ENCODE results near the gene ZNF649. TPM values are rescaled to one million over a fixed set of nuclear protein-coding genes. Genes with fewer than 3 reads are reported as not detected.

The ZNF649 gene
- polyA plus RNA-seq, 1 donor from 2014 or later, result 19.8 TPM

DNA sequence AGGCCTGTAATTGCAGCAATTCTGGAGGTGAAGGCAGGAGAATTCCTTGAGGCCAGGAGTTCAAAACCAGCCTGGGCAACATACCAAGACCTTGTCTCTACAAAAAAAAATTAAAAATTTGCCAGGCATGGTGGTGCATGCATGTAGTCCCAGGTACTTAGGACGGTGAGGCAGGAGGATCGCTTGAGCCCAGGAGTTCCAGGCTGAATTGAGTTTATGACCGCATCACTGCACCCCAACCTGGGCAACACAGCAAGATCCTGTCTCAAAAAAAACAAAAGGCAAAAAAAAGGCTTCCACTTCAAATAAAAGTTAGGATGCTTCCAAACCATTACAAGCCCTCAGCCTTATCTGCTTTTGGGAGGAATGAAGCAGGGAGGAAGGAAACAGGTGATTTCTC, 22.3 kb downstream of the ZNF649 start:
- Histone ChIP-seq H3K4me3 (ENCODE audit: low read length) (no peak overlapping the region), H3K9ac (ENCODE audit: low read length) (no peak overlapping the region), H3K79me2 (replicated peaks; ENCODE audit: insufficient read depth, low read length) (no peaks in the 10 kb centered on the region), H2AFZ (ENCODE audit: low read depth, low read length) (no peak overlapping the region), H3F3A (ENCODE audit: insufficient read depth, low read length, poor library complexity, severe bottlenecking) (no peaks in the 10 kb centered on the region), H3K27me3 (ENCODE audit: insufficient read depth, low read depth, low read length) (no peaks in the 10 kb centered on the region), H3K36me3 (ENCODE audit: insufficient read depth, low read length) (peaks cover 4% of the 10 kb centered on the region), H3K9me3 (ENCODE audit: low read length) (no peaks in the 10 kb centered on the region), H4K20me1 (ENCODE audit: insufficient read depth) (no peaks in the 10 kb centered on the region), H3K4me2 (ENCODE audit: low read length) (no peak overlapping the region), H3K9me2 (ENCODE audit: insufficient read depth, low read length) (no peaks in the 10 kb centered on the region), H3K27ac (ENCODE audit: low read length) (no peak overlapping the region)
- TF ChIP-seq EP300 (conservative IDR thresholded peaks at IDR 0.05; ENCODE audit: poor library complexity, severe bottlenecking) (no peak), EZH2 (IDR thresholded peaks at IDR 0.05; ENCODE audit: borderline replicate concordance, insufficient read depth, low read length, poor library complexity, severe bottlenecking) (no peak), POLR2AphosphoS5 (IDR thresholded peaks at IDR 0.05) (no peak), RAD21 (conservative IDR thresholded peaks at IDR 0.05) (no peak), TAF1 (IDR thresholded peaks at IDR 0.05; ENCODE audit: low read depth) (no peak), MXI1 (conservative IDR thresholded peaks at IDR 0.05; ENCODE audit: poor library complexity, severe bottlenecking) (no peak), SMC3 (conservative IDR thresholded peaks at IDR 0.05; ENCODE audit: poor library complexity) (no peak)
- TF ChIP-seq, protein P1, sequence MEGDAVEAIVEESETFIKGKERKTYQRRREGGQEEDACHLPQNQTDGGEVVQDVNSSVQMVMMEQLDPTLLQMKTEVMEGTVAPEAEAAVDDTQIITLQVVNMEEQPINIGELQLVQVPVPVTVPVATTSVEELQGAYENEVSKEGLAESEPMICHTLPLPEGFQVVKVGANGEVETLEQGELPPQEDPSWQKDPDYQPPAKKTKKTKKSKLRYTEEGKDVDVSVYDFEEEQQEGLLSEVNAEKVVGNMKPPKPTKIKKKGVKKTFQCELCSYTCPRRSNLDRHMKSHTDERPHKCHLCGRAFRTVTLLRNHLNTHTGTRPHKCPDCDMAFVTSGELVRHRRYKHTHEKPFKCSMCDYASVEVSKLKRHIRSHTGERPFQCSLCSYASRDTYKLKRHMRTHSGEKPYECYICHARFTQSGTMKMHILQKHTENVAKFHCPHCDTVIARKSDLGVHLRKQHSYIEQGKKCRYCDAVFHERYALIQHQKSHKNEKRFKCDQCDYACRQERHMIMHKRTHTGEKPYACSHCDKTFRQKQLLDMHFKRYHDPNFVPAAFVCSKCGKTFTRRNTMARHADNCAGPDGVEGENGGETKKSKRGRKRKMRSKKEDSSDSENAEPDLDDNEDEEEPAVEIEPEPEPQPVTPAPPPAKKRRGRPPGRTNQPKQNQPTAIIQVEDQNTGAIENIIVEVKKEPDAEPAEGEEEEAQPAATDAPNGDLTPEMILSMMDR (IDR thresholded peaks at IDR 0.05; ENCODE audit: poor library complexity, severe bottlenecking), result no peak
- TF ChIP-seq, protein P2, sequence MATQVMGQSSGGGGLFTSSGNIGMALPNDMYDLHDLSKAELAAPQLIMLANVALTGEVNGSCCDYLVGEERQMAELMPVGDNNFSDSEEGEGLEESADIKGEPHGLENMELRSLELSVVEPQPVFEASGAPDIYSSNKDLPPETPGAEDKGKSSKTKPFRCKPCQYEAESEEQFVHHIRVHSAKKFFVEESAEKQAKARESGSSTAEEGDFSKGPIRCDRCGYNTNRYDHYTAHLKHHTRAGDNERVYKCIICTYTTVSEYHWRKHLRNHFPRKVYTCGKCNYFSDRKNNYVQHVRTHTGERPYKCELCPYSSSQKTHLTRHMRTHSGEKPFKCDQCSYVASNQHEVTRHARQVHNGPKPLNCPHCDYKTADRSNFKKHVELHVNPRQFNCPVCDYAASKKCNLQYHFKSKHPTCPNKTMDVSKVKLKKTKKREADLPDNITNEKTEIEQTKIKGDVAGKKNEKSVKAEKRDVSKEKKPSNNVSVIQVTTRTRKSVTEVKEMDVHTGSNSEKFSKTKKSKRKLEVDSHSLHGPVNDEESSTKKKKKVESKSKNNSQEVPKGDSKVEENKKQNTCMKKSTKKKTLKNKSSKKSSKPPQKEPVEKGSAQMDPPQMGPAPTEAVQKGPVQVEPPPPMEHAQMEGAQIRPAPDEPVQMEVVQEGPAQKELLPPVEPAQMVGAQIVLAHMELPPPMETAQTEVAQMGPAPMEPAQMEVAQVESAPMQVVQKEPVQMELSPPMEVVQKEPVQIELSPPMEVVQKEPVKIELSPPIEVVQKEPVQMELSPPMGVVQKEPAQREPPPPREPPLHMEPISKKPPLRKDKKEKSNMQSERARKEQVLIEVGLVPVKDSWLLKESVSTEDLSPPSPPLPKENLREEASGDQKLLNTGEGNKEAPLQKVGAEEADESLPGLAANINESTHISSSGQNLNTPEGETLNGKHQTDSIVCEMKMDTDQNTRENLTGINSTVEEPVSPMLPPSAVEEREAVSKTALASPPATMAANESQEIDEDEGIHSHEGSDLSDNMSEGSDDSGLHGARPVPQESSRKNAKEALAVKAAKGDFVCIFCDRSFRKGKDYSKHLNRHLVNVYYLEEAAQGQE (IDR thresholded peaks at IDR 0.05; ENCODE audit: borderline replicate concordance), result no peak

DNA sequence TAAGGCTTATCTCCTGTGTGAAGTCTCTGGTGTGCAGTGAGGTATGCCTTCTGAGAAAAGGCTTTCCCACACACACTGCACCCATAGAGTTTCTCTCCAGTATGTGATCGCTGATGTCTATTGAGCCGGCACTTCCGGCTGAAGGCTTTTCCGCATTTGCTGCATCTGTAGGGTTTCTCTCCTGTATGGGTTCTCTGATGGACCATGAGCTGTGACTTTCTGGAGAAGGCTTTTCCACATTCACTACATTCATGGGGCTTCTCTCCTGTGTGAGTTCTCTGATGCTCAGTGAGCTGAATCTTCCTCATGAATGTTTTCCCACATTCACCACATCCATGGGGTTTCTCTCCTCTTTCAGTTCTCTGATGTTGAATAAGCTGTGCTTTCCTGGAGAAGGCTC, 31.7 kb downstream of the ZNF649 start:
- Histone ChIP-seq H3K4me3 (ENCODE audit: low read length) (no peak overlapping the region), H3K9me3 (ENCODE audit: low read length) (peaks cover 15% of the 10 kb centered on the region), H3K9me2 (ENCODE audit: insufficient read depth, low read length) (no peaks in the 10 kb centered on the region), H3K27me3 (ENCODE audit: insufficient read depth, low read depth, low read length) (no peaks in the 10 kb centered on the region), H3K9ac (ENCODE audit: low read length) (no peak overlapping the region), H3K36me3 (ENCODE audit: insufficient read depth, low read length) (peaks cover 35% of the 10 kb centered on the region), H3K4me2 (ENCODE audit: low read length) (no peak overlapping the region), H2AFZ (ENCODE audit: low read depth, low read length) (no peak overlapping the region), H3K27ac (ENCODE audit: low read length) (no peak overlapping the region), H3K79me2 (replicated peaks; ENCODE audit: insufficient read depth, low read length) (no peaks in the 10 kb centered on the region), H3F3A (ENCODE audit: insufficient read depth, low read length, poor library complexity, severe bottlenecking) (no peaks in the 10 kb centered on the region), H4K20me1 (ENCODE audit: insufficient read depth) (no peaks in the 10 kb centered on the region)
- no peak for TF ChIP-seq EZH2 (IDR thresholded peaks at IDR 0.05; ENCODE audit: borderline replicate concordance, insufficient read depth, low read length, poor library complexity, severe bottlenecking)
- TF ChIP-seq POLR2AphosphoS5 (IDR thresholded peaks at IDR 0.05), result no peak
- TF ChIP-seq, protein P1 (IDR thresholded peaks at IDR 0.05; ENCODE audit: poor library complexity, severe bottlenecking), result no peak
- TF ChIP-seq, protein P2 (IDR thresholded peaks at IDR 0.05; ENCODE audit: borderline replicate concordance), result no peak
- TF ChIP-seq TAF1 (IDR thresholded peaks at IDR 0.05; ENCODE audit: low read depth), result no peak
- TF ChIP-seq MXI1 (conservative IDR thresholded peaks at IDR 0.05; ENCODE audit: poor library complexity, severe bottlenecking), result no peak
- TF ChIP-seq EP300 (conservative IDR thresholded peaks at IDR 0.05; ENCODE audit: poor library complexity, severe bottlenecking), result no peak
- no peak for TF ChIP-seq RAD21 (conservative IDR thresholded peaks at IDR 0.05)
- TF ChIP-seq SMC3 (conservative IDR thresholded peaks at IDR 0.05; ENCODE audit: poor library complexity), result no peak

Measured in neural cell (in vitro differentiated cells).